GM23338 (cell line): ENCODE data around the gene CNP.

Experiments
- CREB1 ChIP-seq: fragments of 250-450 bp; sonication (Bioruptor Pico); IDR thresholded peaks from 2 replicates; pipeline ENCODE4 v1.5.0; 2020; ENCODE audit warnings: low read depth, mild to moderate bottlenecking, moderate library complexity
- EZH2 ChIP-seq: fragments of 200-600 bp; sonication (generic); IDR thresholded peaks from one replicate; pipeline ENCODE4 v1.8.0; 2017; ENCODE audit warnings: antibody characterized with exemption, mild to moderate bottlenecking, low read depth; ENCODE audit not compliant: unreplicated experiment
- EZH2phosphoT487 ChIP-seq: fragments of 200-600 bp; sonication (generic); IDR thresholded peaks from one replicate; pipeline ENCODE4 v1.8.1; 2018; ENCODE audit warnings: antibody characterized with exemption; ENCODE audit not compliant: unreplicated experiment
- NANOG ChIP-seq: IDR thresholded peaks from 2 replicates; pipeline ENCODE4 v1.6.1; 2016; ENCODE audit warnings: antibody characterized with exemption, borderline replicate concordance
- POLR2AphosphoS5 ChIP-seq: IDR thresholded peaks from 2 replicates; pipeline ENCODE4 v1.6.1; 2016; ENCODE audit warnings: antibody characterized with exemption, low read depth
- ZNF331 ChIP-seq: fragments of 250-450 bp; sonication (Bioruptor Pico); IDR thresholded peaks from 2 replicates; pipeline ENCODE4 v1.5.0; 2020; ENCODE audit warnings: low read depth, mild to moderate bottlenecking, moderate library complexity
- TF ChIP-seq, protein P1 (sequence below): IDR thresholded peaks from one replicate; pipeline ENCODE4 v1.6.1; 2018; ENCODE audit warnings: antibody characterized with exemption; ENCODE audit not compliant: unreplicated experiment
- TF ChIP-seq, protein P2 (sequence below), 2 experiments: fragments of 200-600 bp in 1 of 2; sonication (generic) in 1 of 2; conservative IDR thresholded peaks; 2 replicates each; pipeline versions ENCODE4 v1.5.1 to v1.6.1; 2016 to 2017; ENCODE audit warnings: antibody characterized with exemption in 2 of 2, low read depth in 2 of 2, mild to moderate bottlenecking in 2 of 2, moderate library complexity in 1 of 2
- TF ChIP-seq, protein P3 (sequence below): IDR thresholded peaks from 2 replicates; pipeline ENCODE4 v1.6.1; 2016; ENCODE audit warnings: antibody characterized with exemption

DNA sequence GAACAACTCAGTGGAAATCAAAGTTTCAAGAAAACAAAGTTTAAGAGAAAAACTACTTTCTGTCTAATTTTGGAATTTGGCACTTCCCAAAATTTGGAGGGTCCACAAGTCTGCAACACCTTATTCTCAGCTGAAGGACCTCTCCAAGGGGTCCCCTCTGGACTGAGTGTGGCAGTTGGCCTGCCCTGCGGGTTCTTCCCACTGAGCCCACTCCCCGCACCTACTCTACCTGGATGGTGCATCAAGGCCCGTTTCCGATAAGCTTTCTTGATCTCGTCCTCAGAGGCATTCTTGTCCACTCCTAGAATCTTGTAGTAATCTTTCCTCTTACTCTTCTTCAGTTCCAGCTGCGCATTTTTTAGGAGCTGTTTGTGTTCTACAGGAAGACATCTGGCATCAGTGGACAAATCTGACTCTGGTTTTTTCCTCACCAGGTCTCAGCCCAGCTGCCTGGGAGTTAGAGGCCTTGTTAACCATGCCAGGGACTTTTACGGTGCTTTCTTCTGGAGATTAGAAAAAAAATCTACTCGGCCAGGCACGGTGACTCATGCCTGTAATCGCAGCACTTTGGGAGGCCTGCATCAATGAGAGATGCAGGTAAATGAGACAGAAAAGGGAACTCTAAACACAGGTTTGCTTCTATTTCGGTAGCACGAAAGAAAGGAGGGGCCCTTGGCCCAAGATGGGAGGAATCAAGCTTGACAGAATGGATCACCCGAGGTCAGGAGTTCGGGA is 15.6 kb downstream of the CNP start:
- TF ChIP-seq, protein P1, sequence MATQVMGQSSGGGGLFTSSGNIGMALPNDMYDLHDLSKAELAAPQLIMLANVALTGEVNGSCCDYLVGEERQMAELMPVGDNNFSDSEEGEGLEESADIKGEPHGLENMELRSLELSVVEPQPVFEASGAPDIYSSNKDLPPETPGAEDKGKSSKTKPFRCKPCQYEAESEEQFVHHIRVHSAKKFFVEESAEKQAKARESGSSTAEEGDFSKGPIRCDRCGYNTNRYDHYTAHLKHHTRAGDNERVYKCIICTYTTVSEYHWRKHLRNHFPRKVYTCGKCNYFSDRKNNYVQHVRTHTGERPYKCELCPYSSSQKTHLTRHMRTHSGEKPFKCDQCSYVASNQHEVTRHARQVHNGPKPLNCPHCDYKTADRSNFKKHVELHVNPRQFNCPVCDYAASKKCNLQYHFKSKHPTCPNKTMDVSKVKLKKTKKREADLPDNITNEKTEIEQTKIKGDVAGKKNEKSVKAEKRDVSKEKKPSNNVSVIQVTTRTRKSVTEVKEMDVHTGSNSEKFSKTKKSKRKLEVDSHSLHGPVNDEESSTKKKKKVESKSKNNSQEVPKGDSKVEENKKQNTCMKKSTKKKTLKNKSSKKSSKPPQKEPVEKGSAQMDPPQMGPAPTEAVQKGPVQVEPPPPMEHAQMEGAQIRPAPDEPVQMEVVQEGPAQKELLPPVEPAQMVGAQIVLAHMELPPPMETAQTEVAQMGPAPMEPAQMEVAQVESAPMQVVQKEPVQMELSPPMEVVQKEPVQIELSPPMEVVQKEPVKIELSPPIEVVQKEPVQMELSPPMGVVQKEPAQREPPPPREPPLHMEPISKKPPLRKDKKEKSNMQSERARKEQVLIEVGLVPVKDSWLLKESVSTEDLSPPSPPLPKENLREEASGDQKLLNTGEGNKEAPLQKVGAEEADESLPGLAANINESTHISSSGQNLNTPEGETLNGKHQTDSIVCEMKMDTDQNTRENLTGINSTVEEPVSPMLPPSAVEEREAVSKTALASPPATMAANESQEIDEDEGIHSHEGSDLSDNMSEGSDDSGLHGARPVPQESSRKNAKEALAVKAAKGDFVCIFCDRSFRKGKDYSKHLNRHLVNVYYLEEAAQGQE: no peak
- TF ChIP-seq, protein P2, sequence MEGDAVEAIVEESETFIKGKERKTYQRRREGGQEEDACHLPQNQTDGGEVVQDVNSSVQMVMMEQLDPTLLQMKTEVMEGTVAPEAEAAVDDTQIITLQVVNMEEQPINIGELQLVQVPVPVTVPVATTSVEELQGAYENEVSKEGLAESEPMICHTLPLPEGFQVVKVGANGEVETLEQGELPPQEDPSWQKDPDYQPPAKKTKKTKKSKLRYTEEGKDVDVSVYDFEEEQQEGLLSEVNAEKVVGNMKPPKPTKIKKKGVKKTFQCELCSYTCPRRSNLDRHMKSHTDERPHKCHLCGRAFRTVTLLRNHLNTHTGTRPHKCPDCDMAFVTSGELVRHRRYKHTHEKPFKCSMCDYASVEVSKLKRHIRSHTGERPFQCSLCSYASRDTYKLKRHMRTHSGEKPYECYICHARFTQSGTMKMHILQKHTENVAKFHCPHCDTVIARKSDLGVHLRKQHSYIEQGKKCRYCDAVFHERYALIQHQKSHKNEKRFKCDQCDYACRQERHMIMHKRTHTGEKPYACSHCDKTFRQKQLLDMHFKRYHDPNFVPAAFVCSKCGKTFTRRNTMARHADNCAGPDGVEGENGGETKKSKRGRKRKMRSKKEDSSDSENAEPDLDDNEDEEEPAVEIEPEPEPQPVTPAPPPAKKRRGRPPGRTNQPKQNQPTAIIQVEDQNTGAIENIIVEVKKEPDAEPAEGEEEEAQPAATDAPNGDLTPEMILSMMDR (conservative IDR thresholded peaks at IDR 0.05; ENCODE audit: low read depth in 2 of 2): no peak
- no peak for TF ChIP-seq EZH2
- no peak for TF ChIP-seq EZH2phosphoT487
- TF ChIP-seq, protein P3, sequence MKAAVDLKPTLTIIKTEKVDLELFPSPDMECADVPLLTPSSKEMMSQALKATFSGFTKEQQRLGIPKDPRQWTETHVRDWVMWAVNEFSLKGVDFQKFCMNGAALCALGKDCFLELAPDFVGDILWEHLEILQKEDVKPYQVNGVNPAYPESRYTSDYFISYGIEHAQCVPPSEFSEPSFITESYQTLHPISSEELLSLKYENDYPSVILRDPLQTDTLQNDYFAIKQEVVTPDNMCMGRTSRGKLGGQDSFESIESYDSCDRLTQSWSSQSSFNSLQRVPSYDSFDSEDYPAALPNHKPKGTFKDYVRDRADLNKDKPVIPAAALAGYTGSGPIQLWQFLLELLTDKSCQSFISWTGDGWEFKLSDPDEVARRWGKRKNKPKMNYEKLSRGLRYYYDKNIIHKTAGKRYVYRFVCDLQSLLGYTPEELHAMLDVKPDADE: no peak
- no peak for TF ChIP-seq ZNF331 (CRISPR knock-in tag)
- TF ChIP-seq POLR2AphosphoS5: no peak
- TF ChIP-seq CREB1 (CRISPR knock-in tag): no peak
- TF ChIP-seq NANOG: no peak
